ENCODE measurements around the gene MS4A14. TPM values are rescaled to one million over a fixed set of nuclear protein-coding genes. Genes with fewer than 3 reads are reported as not detected.

The MS4A14 gene
- total and polyA plus RNA-seq, 4 donors = 0.88 to 8.6 (median 2.9) TPM

GRCh38 chr11:60457576-60457975 is 61.3 kb downstream of the MS4A14 start:
- Histone ChIP-seq H3K27ac (ENCODE audit: low read depth in 1 of 2, low read length in 1 of 2) (no peak overlapping the region), H3K36me3 (ENCODE audit: control insufficient read depth in 4 of 4, insufficient read depth in 4 of 4, low read length in 4 of 4) (no peaks in the 10 kb centered on the region), H3K9ac (ENCODE audit: insufficient read depth in 1 of 2, low read length in 2 of 2) (no peak overlapping the region), H3K27me3 (ENCODE audit: control insufficient read depth in 3 of 3, insufficient read depth in 3 of 3, low read length in 2 of 3) (no peaks in the 10 kb centered on the region), H3K9me3 (ENCODE audit: control insufficient read depth in 4 of 4, insufficient read depth in 3 of 4, low read length in 3 of 4) (no peaks in the 10 kb centered on the region), H3K4me3 (no peak overlapping the region), H3K4me1 (ENCODE audit: control insufficient read depth in 5 of 5, insufficient read depth in 5 of 5, low read length in 5 of 5) (no peaks in the 10 kb centered on the region)
- DNase-seq = no peak
- no peak for ATAC-seq (ENCODE audit: insufficient read depth, low FRiP score)
- WGBS, 2 donors = 81 to 94% methylated on average over 3 of the region's 3 CpGs
- TF ChIP-seq CTCF (IDR thresholded peaks at IDR 0.05; ENCODE audit: control extremely low read depth, extremely low read depth) = no peak

GRCh38 chr11:60459345-60459744 is 63.1 kb downstream of the MS4A14 start:
- Histone ChIP-seq H3K36me3 (ENCODE audit: control insufficient read depth in 4 of 4, insufficient read depth in 4 of 4, low read length in 4 of 4) (no peaks in the 10 kb centered on the region), H3K4me3 (no peak overlapping the region), H3K4me1 (ENCODE audit: control insufficient read depth in 5 of 5, insufficient read depth in 5 of 5, low read length in 5 of 5) (no peaks in the 10 kb centered on the region), H3K27ac (ENCODE audit: low read depth in 1 of 2, low read length in 1 of 2) (no peak overlapping the region), H3K9ac (ENCODE audit: insufficient read depth in 1 of 2, low read length in 2 of 2) (no peak overlapping the region), H3K27me3 (ENCODE audit: control insufficient read depth in 3 of 3, insufficient read depth in 3 of 3, low read length in 2 of 3) (no peaks in the 10 kb centered on the region), H3K9me3 (ENCODE audit: control insufficient read depth in 4 of 4, insufficient read depth in 3 of 4, low read length in 3 of 4) (no peaks in the 10 kb centered on the region)
- ATAC-seq (ENCODE audit: insufficient read depth, low FRiP score) (no peak), DNase-seq (no peak)
- TF ChIP-seq CTCF (IDR thresholded peaks at IDR 0.05; ENCODE audit: control extremely low read depth, extremely low read depth) = no peak
- WGBS, 2 donors = 93 to 100% methylated on average over 1 of the region's 1 CpG

Other genes starting within 250 kb of the MS4A14 start
- 100 to 1,000 TPM in 1 of 2 donors, 10 to 100 TPM in 1; 79.7 to 106 TPM for gene MS4A6A, start 213.4 kb upstream of the MS4A14 start, total RNA-seq
- 100 to 1,000 TPM in 1 of 2 donors, 10 to 100 TPM in 1; 36.2 to 163 TPM for gene MS4A6A, start 213.4 kb upstream of the MS4A14 start, polyA plus RNA-seq
- gene MS4A4E, start 153.3 kb upstream of the MS4A14 start, total RNA-seq = 1 to 10 TPM; 1.8 to 3.9 TPM
- under 1 TPM; 0.33 to 0.77 TPM for gene MS4A4E, start 153.3 kb upstream of the MS4A14 start, polyA plus RNA-seq
- 10 to 100 TPM; 11.1 to 50.0 TPM for gene MS4A4A, start 115.8 kb upstream of the MS4A14 start, total RNA-seq
- gene MS4A4A, start 115.8 kb upstream of the MS4A14 start, polyA plus RNA-seq = 100 to 1,000 TPM in 1 of 2 donors, 10 to 100 TPM in 1; 15.6 to 155 TPM
- 1 to 10 TPM in 1 of 2 donors, not detected in 1; 2.6 TPM for gene MS4A6E, start 69.2 kb upstream of the MS4A14 start, total RNA-seq
- gene MS4A6E, start 69.2 kb upstream of the MS4A14 start, polyA plus RNA-seq = 1 to 10 TPM in 1 of 2 donors, under 1 TPM in 1; 0.63 to 1.0 TPM
- gene MS4A7, start 17.9 kb upstream of the MS4A14 start, total RNA-seq = 100 to 1,000 TPM in 1 of 2 donors, 10 to 100 TPM in 1; 27.7 to 111 TPM
- gene MS4A7, start 17.9 kb upstream of the MS4A14 start, polyA plus RNA-seq = 10 to 100 TPM; 46.5 to 50.6 TPM
- not detected for gene MS4A5, start 33.1 kb downstream of the MS4A14 start, total RNA-seq
- gene MS4A5, start 33.1 kb downstream of the MS4A14 start, polyA plus RNA-seq = not detected
- gene MS4A1, start 59.4 kb downstream of the MS4A14 start, total RNA-seq = 10 to 100 TPM in 1 of 2 donors, under 1 TPM in 1; 0.37 to 16.6 TPM
- 1 to 10 TPM in 1 of 2 donors, under 1 TPM in 1; 0.85 to 5.1 TPM for gene MS4A1, start 59.4 kb downstream of the MS4A14 start, polyA plus RNA-seq
- gene MS4A12, start 96.3 kb downstream of the MS4A14 start, total RNA-seq = not detected
- not detected for gene MS4A12, start 96.3 kb downstream of the MS4A14 start, polyA plus RNA-seq
- not detected for gene MS4A13, start 118.9 kb downstream of the MS4A14 start, total RNA-seq
- gene MS4A13, start 118.9 kb downstream of the MS4A14 start, polyA plus RNA-seq = not detected

Measured in lung (tissue), 12 donors.